ENCODE results near the gene TCEA3. TPM values are rescaled to one million over a fixed set of nuclear protein-coding genes. Genes with fewer than 3 reads are reported as not detected.
A peak's percentile ranks its signal among the peaks of the same experiment; 100 is the strongest.

The TCEA3 gene
- total RNA-seq, 1 experiment from 2014 or later, result 1.5 TPM

DNA sequence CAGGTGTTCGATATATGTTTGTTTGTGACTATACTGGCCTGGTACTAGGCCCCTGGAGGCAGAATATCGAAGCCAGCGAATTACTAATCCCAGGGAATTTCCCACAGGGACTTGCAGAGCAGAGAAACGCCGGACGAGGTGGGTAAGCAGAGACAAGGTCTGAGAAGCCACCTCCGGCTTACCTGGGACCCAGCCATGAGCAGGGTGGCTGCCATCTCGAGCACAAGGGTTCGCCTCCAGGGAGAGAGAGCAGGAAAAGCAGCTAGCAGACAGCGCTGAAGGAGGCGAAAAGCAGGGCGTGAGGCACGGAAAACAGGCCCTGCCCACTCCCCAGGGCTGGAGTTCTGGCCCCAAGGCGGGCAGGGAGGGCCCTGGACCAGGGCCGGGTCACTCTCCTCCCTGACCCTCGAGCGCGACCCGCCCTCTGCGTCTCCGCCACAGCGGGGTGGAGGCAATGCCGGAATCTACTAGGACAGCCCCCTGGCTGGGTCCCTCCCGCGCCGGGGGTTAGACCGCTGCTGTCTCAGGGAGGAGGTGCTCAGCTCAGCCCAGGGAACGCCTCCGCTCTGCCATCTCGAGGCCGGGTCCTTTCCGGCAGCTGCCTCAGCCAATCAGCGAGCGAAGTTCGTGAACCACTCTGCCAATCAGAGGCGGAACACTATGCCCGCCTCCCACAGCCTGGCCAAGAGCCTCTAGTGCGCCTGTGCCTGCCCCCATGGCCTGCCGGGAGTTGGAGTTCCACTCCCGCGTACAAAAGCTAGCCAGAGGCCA, 56.6 kb downstream of the TCEA3 start:
- DNase-seq (ENCODE audit: low read depth), result peak; percentile 98

DNA sequence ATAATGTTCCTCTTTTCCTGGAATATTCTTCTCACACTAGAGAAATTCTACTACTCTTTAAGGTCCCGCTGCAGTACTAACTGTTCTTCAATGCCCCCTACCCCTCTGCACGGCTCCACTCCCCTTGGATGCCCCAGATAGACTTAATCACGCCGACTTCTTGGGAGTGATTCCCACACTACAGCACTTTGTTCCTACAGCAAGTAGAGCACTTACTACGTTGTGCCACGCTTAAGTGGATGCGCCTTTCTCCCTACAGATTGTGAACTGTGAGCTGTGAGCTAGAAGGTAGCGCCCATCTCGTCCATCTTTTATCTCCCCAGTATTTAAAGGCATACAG, 57.1 kb downstream of the TCEA3 start:
- DNase-seq (ENCODE audit: low read depth), result no peak

DNA sequence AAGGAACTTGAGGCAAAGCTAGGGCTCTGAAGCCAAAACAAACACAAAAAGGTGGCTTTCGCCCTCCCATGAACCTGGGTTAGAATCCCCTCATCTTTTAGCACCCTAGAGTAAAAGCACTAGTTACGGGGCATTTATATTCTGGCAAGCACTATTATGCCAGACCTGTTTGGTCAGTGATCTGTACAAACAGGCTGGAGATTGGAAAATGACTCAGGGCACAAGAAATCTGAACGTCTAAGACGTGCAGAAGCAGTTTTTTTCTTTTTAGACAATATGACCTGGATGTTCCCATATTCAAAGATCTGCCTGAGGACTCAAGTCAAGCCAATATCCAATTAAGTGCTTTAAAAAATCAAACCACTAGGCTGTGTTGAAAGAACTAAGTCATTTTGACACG, 58.0 kb downstream of the TCEA3 start:
- no peak for DNase-seq (ENCODE audit: low read depth)

DNA sequence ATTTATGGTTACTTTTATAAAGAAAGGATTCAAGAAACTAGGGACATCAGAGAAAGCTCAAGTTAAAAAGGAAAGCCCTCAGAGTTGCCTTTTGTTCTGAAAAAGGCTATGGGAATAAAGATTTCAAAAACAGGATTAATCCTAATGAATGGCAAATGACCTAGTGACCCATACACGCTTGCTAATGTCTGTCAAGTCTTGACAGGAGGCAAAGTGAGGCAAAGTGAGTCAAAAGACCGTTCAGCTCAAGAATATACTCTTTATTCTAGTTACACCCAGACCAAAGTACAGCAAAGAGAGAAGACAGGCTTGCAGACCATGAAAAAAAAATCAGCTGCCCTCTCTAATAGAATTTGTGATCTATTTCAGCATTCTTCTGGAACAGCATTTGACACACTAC, 58.4 kb downstream of the TCEA3 start:
- DNase-seq (ENCODE audit: low read depth), result no peak

DNA sequence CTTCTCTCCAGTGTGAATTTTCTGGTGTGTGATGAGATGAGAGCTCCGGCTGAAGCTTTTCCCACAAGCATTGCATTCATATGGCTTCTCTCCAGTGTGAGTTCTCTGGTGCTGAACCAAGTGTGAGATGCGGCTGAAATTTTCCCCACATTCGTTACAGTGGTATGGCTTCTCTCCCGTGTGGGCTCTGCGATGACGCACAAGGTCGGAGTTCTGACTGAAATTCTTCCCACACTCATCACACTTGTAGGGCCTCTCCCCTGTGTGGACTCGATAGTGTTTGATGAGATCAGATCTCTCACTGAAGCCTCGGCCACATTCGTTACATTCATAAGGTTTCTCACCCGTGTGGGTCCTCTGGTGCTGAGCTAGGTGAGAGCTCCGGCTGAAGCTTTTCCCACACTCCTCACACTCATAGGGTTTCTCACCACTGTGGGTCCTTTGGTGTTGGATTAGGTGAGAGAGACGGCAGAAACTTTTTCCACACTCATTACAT, 62.3 kb downstream of the TCEA3 start:
- no peak for DNase-seq (ENCODE audit: low read depth)

DNA sequence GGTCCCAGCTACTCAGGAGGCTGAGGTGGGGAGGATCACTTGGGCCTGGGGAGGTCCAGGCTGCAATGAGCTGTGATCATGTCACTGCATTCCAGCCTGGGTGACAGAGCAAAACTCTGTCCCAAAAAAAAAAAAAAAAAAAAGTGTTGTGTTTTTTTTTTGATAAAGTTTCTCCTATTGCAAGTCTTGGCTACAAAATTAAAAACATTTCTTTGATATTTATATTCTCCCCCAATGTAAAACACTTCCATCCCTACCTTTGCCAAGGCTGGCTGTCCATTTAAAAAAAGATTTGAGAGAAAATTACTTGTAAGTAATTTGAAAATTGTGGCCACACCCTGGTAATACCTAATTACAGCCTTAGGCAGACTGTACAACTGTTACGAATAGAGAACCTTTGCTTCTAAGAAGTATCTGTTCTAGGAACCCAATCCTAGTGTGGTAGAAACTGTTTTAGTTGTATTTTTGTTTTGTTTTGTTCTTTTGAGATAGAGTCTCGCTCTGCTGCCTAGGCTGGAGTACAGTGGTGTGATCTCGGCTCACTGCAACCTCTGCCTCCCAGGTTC, 66.2 kb downstream of the TCEA3 start:
- DNase-seq (ENCODE audit: low read depth), result no peak

DNA sequence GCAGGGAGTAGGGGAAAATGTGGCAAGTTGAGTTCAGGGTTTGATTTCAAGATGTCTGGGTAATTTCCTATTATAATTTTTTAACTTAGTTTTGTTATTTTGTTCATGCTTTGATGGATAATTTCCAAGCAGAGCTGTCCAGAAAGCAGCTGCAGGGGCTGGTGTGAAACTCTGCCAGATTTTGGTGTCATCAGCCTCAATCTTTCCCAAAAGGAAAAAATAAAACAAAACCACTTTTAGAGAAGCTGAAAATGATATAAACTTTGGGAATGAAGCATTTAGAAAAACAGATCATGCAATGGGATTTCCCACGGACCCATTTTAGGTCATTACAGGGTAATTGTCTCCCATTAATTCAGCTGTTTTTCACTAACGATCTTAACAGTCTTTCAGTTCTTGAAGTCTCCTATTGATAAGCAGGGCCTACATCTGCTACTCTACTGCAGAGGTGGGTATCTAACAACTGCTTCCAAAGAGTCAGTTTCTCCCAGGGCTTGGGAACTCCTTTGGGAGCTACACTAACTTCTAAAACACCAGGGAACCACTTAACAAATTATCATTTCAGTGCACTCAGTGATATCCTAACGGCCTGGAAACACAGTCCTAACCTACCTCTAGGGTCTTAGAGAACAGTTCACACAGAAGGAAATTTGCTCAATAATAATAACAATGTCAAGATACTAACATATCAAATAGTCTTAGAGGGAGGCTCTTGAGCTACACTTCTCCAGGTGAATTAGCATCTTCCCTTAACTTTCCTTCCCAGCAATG, 67.2 kb downstream of the TCEA3 start:
- peak; percentile 41 for DNase-seq (ENCODE audit: low read depth)

DNA sequence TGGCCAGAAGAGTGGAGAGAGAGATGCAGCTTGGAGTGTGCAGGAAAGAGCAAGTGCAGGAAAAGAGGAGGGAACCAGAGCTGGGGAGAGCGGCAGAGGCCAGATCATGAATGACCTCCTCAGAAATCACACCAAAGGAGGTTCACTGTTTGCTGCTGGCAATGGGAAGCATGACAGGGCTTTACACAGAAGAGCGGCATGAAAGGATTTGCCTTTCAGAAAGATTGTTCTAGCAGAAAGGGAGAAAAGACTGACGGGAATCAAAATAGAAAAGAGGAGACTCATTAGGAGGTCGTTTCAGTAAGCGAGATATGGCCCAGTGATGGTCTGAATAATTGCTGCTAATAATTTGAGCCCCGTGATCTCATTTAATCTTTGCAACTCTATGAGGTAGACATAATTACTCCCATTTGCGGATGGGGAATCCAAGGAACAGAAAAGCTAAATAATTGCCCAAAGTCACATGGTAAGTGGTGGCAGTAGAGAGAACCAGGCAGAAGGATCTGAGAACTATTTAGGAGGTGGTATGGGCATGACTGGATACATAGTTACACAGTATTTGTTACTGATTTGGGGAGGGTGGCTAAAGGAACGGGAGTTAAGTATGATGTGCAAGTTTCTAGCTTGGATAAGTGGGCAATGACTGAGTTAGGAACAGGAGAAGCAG, 67.9 kb downstream of the TCEA3 start:
- DNase-seq (ENCODE audit: low read depth), result no peak

DNA sequence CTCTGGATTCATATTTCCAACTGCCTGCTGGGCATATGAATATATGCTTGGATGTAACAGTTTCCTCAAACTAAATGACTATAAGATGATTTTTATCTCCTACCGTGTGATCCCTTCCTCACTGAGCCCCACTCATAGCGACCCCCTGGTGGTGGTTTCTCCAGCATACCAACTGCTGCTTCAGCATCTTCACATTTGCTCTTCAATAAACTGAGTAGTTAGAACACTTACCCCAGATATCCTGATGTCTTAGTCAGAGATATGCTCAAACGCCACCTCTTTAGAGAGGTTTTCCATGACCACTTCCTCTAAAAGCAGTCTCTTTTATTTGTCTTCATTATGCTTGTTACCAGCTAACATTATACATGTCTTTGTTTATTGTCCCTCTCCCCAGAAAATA, 70.3 kb downstream of the TCEA3 start:
- no peak for DNase-seq (ENCODE audit: low read depth)

DNA sequence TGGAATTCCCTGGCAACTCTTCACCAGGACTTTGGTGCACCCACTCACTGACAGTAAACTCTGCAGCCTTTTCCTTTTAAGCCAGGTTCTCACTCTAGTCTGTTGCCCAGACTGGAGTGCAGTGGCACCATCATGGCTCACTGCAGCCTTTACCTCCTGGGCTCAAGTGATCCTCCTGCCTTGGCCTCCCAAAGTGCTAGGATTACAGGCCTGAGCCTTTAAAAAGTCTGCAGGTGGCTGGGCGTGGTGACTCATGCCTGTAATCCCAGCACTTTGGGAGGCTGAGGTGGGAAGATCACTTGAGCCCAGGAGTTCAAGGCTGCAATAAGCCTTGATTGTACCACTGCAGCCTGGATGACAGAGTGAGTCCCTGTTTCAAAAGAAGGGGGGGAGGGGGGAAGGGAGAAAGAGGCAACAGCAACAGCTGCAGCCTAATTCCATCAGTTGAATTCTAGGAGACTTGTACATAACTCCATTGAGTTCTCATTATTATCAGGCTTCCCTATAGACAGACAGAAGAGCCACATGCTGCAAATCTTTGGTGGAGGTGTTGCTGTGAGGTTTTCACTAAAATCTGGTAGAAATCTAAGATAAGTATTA, 72.4 kb downstream of the TCEA3 start:
- peak; percentile 37 for DNase-seq (ENCODE audit: low read depth)

DNA sequence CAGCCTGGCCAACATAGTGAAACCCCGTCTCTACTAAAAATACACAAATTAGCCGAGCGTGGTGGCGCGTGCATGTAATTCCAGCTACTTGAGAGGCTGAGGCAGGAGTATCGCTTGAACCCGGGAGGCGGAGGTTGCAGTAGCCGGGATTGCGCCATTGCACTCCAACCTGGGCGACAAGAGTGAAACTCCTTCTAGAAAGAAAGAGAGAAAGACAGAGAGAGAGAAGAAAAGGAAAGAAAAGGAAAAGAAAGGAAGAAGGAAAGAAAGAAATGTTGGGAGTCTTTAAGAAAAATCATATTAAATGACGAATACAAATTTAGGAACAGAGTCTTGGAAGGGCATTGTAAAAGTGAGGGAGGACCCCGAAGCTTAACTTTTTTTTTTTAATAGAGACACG, 78.6 kb downstream of the TCEA3 start:
- no peak for DNase-seq (ENCODE audit: low read depth)

DNA sequence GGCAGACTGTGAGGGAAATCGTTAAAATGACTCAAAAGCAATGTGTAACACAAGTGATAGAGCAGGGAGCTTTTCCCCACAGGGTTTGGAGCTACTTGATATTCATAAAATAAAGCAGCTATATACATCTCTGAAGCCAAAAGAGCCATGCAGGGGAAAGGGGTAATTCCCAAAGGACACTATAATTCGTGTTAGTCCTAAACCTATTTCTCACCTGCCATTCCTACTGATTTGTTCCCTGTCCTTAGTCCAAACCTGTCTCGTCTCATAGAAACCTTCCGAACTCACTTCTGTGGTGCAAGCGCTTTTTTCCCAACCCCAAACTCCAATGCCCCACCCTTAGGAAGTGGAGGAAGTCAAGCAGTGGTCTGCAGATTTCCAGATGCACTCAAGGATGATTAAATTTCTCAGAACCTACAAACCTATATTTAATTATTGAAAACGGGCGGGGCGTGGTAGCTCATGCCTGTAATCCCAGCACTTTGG, 79.5 kb downstream of the TCEA3 start:
- peak; percentile 26 for DNase-seq (ENCODE audit: low read depth)

DNA sequence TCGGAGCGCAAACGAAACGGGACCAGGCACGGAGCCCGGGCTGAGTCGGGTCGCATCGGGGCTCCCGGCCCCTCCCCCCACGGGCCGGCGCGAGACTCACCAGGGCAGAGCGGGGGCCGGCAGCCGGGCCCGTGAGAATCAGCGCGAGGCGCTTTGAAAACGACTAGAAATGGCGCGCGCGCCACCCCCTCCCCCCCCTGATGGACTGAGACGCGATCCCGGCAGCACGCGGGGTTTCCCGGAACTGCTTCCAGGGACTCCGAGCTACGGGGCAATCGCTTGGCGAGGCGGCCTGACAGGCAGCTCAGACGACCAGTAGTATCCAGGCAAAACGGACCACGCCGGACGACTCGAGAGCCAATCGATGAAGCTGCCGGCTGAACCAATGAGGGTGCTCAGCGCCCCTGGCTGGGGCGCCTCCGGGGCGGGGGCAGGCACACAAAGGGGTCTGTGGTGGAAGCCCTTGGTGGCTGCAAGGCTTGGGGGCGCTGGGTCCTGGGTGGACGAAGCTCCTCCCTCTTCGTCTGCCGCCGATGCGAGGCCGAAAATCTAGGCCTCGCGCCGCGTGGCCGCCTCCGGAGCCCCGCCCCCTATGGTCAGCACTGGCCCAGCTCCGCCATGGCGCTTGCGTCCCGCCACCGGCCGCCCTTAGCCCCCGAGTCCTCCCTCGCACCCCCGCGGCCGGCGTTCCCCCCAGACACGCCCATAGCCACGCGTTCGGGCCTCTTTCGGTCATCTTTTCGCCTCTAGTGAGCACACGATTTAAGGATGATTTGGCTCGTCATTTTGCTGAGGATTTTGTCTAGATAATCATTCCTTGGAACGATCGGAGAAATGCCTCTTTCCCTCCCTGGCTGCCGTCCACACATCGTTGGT, 80.2 kb downstream of the TCEA3 start, which contains the start of gene HNRNPR:
HNRNPR (minus strand) TSS at position 174 of the 876 bp plus-strand sequence. CDS start 3,276 bp downstream, outside the sequence.
- DNase-seq (ENCODE audit: low read depth), result peak; percentile 100

DNA sequence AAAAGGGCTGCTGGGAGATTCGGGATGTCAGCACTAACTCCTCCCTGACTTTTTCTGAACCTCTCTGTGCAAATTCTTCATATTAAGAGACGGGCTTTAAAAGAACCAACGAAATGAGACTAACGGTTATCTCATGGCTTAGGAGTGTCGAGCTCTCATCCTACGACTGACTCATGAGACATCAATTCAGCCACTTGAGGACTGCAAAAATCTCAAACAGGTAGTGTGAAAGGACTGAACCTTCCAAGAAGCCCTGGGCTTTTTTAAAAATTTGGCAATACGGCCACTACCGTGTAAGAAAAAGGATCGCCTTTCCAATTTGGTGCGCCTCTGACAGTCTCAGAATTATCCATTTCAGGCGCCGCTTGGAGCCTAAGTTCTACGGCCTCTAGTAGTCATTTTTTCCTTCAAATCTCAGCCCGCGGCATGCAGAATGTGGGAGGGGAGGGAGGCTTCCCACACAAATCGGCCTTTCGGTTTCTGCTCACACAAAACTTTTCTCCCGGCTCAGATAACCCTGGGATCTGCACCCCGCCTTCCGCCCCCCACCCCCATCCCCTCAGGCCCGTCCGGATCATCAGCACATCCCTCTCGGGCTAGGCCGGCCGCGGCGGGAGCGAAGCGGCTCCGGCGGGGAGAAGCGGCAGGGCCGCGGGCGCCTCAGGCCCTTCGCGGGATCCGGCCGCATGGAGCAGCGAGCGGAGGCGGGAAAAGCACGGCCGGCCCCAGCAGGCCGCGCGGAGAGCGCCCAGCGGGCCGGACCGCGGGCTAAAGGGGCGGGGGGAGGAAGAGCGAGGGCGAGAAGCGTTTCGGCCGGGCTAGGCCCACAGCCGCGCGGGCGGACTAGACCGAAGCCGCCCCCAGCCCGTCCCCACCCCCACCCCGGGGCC, 81.1 kb downstream of the TCEA3 start:
- DNase-seq (ENCODE audit: low read depth), result peak; percentile 72

DNA sequence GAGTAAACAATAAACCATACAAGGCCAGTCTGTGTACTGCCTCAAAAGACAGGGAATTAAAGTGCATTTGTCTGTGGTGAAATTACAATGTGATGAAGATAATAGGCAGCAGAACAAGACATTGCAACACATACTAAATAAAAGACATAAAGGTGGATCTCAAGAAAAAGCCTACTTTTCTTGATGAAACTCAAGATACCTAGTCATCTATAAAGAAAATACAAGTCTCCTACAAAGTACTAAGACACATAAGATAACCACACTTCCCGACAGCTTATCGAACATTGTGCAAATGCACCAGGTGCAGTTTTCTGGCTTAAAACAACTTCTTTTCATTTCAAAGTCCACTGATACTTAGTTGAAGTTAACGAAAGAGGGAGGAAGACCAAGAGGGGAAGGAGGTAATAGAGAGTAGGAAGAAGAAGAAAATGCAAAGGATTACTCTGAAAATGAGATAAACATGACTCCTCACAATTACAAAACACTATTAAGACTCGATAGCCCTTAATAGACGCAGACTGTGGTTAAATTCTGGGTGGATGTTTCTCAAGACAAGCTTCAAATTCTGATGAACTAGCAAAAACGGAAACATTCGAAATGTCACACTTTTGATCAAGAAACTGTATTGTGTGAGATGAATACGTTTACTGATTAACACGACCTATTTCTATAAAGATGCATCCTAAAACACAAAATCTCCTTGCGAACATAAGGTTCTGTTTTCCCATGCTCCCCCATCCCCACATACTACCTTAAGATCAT, 82.4 kb downstream of the TCEA3 start:
- DNase-seq (ENCODE audit: low read depth), result no peak

DNA sequence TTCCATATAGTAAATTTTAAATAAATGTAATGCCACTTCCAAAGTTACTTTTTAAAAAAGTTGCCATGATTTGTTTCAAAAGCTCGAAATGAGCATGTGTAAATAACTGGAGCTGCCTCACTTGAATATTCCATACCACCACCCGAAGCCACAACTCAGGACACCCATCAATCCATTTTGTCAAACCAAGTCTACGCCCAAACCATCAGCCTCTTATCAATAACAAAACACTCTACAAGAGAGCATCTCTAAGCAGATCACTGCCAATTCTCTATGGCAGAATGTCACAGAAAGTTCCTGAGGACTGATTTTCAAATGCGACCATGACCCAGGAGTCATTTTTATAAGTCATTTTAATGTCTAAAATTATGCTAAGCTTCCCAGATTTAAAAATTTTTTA, 84.9 kb downstream of the TCEA3 start:
- DNase-seq (ENCODE audit: low read depth), result no peak

DNA sequence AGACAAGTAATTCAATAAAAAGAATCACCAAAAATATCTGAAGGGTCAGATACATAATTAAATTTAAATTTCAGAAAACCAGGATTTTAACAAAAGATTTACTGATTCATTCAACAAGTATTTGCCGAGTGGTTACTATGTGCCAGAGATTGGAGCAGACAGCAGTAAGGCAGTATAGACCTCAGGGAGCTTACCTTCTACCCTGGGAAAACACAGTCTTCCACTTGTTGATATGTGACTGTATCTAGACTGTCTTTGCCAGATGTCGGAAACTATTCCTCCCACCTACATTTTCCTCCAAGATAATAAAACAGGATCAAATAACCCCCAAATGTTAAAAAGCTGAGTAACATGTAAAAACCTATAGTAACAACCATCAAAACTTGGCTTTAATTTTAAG, 86.7 kb downstream of the TCEA3 start:
- DNase-seq (ENCODE audit: low read depth), result no peak

DNA sequence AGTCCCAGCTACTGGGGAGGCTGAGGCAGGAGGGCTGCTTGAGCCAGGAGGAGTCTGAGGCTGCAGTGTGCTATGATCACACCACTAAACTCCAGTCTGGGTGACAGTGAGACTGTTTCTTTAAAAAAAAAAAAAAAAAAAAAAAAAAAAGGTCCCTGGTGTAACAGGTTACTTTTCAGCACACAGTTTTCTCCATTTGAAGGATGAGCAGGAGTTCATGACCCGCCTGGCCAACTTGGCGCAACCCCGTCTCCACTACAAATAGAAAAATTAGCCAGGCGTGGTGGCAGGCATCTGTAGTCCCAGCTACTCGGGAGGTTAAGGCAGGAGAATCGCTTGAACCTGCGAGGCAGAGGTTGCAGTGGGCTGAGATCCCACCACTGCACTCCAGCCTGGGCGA, 92.8 kb downstream of the TCEA3 start:
- DNase-seq (ENCODE audit: low read depth), result no peak
